Cardiac fibroblast (primary cell): Measurements from ENCODE around the gene DHCR7.

Experiments used
- DNase-seq, 2 donors: peaks; one replicate each; pipeline versions ENCODE4 v3.0.0 to v3.0.0-alpha.2; 2010; ENCODE audit warnings: low read depth in 2 of 2
- H3K4me3 ChIP-seq, 2 donors: replicated peaks in 1 of 2; 1 replicate in 1 of 2; 2 replicates in 1 of 2; pipeline ENCODE4 v1.5.1; 2011; ENCODE audit warnings: low read depth in 2 of 2, low read length in 2 of 2, mild to moderate bottlenecking in 2 of 2, moderate library complexity in 1 of 2
- CTCF ChIP-seq: IDR thresholded peaks from one replicate; pipeline ENCODE4 v1.5.1; 2011; ENCODE audit warnings: low read depth, mild to moderate bottlenecking, low read length, inconsistent platforms

Gene DHCR7

GRCh38 chr11:71388637-71389235 lies 59.5 kb downstream of the DHCR7 start:
- TF ChIP-seq CTCF: no peak
- no peak for DNase-seq
- H3K4me3 ChIP-seq: no peak overlapping the region

- DNase-seq: no peak
- no peak overlapping the region for H3K4me3 ChIP-seq
- no peak for TF ChIP-seq CTCF
These were observed 60.2 kb downstream of the DHCR7 start for GRCh38 chr11:71387784-71388636.

GRCh38 chr11:71387200-71387599 lies 61.0 kb downstream of the DHCR7 start:
- no peak for DNase-seq

GRCh38 chr11:71386202-71386601 lies 62.0 kb downstream of the DHCR7 start:
- no peak for DNase-seq
- no peak for TF ChIP-seq CTCF
- H3K4me3 ChIP-seq: no peak overlapping the region

More at GRCh38 chr11:71387200-71387599, 61.0 kb downstream of the DHCR7 start:
- H3K4me3 ChIP-seq: no peak overlapping the region
- TF ChIP-seq CTCF: no peak

- DNase-seq: no peak
- no peak for TF ChIP-seq CTCF
These were observed 63.1 kb downstream of the DHCR7 start for GRCh38 chr11:71385091-71385490.

GRCh38 chr11:71384561-71384960 lies 63.6 kb downstream of the DHCR7 start:
- no peak for TF ChIP-seq CTCF
- DNase-seq: no peak
- H3K4me3 ChIP-seq: no peak overlapping the region

More at GRCh38 chr11:71385091-71385490, 63.1 kb downstream of the DHCR7 start:
- no peak overlapping the region for H3K4me3 ChIP-seq
